Epidermal melanocyte (primary cell): ENCODE measurements around the gene TCIRG1.

Experiments used
- DNase-seq: peaks from one replicate; pipeline ENCODE4 v3.0.0; 2011; ENCODE audit warnings: low spot score; ENCODE audit not compliant: insufficient read length

TCIRG1 gene

DNA sequence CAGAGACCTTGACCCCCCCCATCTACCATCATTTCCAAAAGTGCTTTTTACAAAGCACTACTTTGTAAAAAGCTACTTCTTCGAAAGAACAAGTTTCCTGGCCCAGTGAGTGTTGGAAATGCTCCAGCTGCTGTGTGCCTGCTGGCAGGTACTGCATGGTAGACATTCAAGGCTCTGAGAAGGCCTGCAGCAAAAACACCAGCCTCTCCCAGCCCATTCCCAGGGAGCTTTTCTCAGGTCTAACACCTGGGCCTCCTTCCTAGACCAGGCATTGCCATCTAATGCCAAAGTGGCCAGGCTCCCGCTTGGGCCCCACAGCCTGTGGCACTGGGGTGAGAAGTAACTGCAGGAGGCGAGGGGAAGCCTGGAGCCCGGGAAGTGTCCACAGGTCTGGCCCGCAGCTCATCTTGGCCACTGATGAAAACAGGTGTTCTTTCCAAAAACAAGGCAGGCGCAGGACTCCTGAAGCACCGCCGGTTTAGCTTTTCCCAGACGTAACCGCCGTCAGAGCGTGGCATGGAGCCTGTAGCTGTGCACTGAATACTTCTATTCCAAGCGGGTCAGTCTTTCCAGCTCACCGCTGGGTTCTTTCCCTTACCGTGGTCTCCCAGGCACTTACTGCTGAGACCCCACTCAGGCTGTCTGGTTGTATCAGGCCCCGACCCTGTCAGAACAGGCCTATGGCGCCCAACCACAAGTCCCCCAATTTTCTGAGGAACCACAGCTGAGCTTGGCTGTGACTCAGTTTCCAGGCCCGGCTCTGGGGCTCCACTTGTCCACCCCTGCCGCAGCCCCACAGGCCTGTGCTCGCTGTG is 1.2 kb upstream of the TCIRG1 start:
- DNase-seq: no peak

DNA sequence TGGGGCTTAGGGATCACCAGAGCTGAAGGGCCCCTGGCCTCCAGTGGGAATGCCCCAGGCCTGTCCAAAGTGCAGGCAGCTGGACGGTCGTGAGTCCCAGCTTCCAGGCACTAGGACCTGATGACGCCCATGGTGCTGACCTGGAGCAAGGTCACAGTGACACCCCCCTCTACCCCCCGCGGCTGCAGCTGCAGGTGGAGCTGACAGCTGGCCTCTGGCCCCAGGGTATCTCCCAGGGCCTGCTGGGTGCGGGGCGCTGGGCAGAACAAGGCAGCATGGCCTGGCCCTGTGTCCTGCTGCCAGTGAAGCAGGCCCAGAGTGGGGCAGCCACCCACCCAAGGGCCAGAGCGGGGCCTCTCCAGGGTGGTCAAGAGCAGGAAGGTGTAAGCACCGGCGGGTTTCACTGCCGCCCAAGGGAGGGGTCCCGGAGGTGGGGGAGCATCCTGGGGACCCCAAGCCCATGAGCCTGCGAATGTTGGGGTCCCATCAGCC is 553 bp upstream of the TCIRG1 start:
- no peak for DNase-seq

DNA sequence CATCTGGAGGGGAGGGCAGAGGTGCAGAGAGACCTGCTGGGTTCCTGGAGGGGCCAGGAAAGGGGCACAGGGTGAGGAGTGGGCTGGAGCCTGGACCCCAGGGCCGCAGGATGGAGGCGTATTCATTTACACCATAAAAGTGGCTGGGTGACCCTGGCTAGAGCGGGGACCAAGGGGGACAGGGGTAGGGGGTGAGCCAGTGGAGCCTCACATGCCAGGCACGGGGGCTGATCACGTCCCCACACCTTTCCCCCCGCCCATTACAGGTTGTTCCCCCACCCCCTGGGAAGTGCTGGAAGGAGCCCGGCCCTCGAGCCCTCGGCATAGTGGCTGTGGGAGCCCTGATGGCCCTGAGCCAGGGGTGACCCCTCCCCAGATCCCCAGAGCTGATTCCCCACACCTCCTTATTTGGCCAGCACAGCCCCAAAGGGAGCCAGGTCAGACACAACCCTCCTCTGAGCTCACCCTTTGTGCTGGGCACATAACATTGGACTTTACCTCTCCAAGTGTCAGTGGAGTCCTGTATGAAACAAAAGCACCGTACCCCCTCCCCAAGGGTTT is 781 bp downstream of the TCIRG1 start:
- no peak for DNase-seq

DNA sequence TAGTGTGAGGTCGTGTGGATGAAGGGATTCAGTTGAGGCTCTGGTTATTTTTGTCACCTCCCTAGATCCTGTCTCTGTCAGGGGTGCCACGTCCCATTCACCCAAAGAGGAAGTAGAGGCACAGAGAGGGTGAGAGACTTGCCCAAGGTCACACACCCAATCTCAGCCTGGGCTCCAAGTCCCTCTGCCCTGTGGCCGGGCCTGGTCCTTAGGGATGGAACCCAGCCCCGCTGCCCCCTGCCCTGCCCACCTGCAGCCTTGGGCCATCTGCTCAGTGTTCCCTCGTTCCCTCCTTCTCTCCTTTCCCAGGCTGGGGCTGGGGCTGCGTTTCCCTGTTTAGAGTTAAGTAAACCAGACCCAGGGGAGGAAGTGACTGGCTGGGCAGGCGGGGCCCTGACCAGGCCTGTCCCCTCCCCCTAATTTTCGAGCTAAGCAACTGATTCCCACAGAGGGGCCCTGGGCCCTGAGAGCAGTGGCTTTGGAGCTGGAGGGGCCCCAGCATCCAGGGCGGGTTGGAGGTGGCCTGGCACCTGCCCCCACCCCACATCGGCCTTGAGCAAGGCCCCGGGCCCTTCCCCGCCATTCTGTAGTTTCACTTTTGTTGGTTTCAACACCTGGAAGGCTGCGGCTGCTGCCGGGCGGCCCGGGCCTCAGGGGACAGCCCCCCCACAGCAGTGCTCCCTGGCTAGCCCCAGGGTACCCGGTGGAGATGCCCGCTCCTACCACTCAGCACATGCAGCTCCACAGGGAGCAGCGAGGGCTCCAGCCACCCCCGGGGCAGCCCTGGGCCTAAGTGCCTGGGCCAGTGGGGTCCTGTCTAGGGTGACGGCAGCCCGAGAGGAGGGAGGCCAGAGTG is 1.5 kb downstream of the TCIRG1 start:
- DNase-seq: no peak

DNA sequence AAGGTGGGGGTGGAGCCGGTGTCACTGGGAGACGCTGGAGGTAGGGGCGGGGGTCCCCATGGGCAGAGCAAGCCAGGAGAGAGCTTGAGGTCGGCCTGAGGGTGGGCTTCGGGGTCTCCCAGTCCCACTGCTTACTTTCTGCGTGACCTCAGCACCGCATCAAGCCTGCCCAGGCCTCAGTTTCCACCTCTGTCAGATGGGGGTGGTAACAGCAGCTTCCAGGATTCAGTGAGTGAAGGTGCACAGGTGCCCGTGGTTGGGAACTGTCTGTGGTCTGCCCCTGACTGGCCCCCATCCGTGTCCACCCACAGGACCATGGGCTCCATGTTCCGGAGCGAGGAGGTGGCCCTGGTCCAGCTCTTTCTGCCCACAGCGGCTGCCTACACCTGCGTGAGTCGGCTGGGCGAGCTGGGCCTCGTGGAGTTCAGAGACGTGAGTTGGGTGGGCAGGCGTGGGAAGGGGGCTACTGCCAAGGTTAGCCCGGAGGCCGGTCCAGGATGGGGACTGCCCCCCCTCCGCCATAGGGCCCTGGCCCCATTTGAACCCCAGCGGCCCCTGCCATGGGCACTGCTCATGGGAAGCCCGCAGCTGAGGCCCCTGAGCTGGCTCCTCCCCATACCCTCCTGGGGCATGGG is 2.2 kb downstream of the TCIRG1 start:
- no peak for DNase-seq

DNA sequence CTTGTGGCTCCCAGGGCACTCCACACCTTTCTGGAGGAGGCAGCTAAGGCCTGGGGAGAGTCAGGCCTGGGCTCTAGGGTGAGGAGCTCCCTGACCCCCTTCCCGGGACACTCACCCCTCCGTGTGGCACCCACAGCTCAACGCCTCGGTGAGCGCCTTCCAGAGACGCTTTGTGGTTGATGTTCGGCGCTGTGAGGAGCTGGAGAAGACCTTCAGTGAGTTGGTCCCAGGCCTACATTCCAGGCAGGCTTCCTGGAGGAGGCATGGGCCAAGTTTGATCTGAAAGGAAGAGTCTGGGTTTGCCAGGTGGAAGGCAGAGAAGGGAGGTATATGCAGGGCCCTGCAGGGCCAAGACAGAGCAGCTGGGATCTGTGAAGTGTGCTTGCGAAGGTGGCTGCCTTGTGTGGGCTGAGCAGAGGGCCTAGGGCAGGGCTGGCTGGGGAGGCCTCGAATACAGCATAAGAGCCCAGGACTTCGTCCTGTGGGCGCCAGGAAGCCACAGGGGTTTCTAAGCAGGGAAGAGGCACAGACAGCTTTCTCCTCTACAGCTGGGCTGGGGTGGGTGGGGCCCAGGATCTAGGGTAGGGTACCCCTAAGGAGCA is 2.9 kb downstream of the TCIRG1 start:
- DNase-seq: no peak

DNA sequence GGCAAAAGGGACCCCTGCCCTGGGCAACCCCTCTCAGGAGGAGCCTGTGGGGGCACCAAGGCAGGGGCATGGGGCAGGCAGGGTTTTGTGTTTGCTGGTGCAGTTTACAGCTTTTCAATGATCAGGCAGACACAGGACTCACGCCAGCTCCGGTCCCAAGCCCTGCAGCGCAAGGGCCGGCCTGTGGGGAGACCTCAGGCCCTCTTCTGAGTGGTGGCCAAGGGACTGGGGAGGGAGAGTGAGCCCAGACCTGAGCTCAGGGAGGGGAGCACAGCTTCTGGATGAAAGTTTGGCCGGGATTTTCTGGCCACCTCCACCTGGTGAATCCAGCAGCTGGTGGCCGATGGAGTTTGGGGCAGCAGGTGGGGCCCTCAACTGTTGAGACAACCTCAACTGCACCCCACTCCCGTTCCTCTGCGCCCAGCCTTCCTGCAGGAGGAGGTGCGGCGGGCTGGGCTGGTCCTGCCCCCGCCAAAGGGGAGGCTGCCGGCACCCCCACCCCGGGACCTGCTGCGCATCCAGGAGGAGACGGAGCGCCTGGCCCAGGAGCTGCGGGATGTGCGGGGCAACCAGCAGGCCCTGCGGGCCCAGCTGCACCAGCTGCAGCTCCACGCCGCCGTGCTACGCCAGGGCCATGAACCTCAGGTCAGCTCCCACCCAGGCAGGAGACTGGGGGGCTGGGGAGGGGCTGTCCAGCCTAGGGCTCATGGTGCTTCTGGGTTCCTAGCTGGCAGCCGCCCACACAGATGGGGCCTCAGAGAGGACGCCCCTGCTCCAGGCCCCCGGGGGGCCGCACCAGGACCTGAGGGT is 3.6 kb downstream of the TCIRG1 start:
- no peak for DNase-seq

DNA sequence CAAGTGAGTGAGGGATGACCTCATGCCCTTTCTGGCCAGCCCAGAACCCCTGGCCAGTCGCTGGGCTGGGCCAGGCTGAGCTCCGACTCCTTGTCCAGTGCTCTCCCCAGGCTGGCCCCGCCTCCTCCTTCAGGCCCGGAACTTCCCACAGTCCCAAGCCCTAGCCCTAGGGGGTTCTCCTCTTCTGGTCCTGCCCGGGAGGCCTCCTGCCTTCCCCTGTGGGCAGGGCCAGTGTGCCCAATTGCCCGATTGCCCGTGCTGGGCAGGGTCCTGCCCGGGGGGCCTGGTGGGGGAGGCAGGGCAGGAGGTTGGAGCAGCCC is 4.2 kb downstream of the TCIRG1 start:
- DNase-seq: no peak

DNA sequence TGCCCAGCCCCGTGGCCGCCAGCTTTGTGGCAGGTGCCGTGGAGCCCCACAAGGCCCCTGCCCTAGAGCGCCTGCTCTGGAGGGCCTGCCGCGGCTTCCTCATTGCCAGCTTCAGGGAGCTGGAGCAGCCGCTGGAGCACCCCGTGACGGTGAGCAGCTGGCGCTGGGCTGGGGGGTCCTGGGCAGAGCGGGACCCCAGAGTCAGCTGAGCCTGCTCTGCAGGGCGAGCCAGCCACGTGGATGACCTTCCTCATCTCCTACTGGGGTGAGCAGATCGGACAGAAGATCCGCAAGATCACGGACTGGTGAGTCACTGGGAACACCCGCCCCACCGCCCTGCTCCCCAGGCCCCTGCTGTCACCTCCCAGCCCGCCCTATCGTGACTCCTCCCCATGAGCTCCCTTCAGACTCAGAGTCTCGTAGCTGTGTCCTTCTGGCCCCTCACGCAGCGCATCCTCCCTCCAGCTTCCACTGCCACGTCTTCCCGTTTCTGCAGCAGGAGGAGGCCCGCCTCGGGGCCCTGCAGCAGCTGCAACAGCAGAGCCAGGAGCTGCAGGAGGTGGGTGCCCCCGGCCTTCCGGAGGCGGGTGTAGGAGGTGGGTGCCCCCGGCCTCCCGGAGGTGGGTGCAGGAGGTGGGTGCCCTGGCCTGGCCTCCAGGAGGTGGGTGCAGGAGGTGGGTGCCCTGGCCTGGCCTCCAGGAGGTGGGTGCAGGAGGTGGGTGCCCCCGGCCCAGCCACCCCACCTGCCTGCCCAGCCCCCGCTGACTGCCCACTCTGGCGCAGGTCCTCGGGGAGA is 4.7 kb downstream of the TCIRG1 start:
- DNase-seq: peak; percentile 70

DNA sequence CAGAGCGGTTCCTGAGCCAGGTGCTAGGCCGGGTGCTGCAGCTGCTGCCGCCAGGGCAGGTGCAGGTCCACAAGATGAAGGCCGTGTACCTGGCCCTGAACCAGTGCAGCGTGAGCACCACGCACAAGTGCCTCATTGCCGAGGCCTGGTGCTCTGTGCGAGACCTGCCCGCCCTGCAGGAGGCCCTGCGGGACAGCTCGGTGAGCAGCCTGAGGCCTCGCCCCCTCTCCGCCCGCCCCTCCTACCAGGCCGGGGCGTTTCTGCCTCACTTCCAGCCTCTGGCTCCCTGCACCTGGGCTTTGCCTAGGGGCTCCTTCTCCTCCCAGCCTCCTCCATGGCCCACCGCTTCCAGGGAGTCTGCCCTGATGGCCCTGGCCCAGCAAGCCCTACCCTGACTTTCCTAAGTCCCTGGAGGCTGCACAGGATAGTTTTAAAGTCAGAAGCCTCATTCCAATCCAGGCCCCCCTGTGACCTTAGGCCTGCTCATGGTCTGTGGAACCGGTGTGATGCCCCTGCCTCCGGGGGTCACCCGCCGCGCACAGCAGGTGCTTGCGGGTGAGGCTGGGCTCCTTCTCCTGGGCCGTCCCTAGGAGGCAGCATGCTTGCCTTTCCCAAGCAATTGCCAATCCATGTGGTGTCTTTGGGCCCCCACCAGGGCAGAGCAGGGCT is 5.5 kb downstream of the TCIRG1 start:
- DNase-seq: no peak

DNA sequence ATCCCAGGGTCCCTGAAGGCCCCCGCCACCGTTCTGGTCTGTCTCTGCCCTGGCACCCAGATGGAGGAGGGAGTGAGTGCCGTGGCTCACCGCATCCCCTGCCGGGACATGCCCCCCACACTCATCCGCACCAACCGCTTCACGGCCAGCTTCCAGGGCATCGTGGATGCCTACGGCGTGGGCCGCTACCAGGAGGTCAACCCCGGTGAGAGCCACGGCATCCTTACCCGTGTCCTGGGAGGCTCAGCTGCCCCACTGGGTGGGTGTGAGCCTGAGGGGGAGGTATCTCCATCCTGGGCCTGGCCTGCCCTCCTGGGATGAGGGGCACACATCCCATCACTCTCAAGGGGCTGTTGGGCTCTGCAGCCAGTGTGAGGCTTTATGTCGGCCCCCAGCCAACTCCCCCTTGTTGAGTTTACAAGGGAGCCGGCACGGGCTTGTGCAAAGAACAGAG is 6.1 kb downstream of the TCIRG1 start:
- DNase-seq: no peak

DNA sequence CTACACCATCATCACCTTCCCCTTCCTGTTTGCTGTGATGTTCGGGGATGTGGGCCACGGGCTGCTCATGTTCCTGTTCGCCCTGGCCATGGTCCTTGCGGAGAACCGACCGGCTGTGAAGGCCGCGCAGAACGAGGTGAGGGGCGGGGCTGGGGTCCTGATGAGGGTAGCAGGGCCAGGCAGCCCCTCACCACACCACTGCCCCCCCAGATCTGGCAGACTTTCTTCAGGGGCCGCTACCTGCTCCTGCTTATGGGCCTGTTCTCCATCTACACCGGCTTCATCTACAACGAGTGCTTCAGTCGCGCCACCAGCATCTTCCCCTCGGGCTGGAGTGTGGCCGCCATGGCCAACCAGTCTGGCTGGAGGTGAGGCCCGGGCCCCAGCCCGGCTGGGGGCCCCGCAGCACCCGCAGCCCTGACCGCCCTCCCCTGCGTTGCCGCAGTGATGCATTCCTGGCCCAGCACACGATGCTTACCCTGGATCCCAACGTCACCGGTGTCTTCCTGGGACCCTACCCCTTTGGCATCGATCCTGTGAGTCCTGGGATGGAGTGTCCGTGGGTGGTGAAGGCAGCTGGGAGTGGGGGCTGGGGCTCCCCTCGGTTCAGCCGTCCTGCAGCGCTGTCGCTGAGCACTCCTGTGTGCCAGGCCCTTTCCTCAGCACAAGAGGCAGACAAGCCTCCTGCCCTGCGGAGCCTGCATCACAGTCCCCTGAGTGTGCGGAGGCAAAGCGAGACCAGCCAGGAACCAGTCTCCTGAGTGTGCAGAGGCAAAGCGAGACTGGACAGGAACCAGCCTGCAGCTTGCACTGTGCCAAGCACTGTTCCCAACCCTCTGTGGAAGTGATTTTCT is 8.8 kb downstream of the TCIRG1 start:
- no peak for DNase-seq

DNA sequence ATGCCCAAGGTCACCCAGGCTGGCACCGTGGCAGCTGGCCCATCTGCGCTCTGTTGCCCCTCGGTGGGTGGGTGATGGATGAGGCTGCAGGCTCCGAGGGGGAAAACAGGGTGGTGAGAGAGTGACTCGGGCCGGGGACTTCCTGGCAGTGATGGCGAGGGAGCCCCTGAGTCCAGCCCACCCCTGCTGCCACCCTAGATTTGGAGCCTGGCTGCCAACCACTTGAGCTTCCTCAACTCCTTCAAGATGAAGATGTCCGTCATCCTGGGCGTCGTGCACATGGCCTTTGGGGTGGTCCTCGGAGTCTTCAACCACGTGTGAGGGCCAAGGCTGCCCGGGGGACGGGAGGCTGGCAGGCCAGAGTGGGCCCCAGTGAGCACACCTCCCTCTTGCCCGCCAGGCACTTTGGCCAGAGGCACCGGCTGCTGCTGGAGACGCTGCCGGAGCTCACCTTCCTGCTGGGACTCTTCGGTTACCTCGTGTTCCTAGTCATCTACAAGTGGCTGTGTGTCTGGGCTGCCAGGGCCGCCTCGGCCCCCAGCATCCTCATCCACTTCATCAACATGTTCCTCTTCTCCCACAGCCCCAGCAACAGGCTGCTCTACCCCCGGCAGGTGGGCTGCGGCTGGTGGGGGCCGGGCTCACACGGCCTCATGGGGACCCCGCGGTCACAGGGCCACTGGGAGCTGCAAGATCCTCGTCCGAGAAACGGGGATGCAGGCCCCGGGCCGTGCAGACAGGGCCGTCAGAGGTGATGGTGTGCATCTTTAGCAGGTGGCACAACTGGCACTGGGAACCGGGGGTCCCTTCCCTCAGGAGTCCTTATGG is 10.1 kb downstream of the TCIRG1 start:
- no peak for DNase-seq

DNA sequence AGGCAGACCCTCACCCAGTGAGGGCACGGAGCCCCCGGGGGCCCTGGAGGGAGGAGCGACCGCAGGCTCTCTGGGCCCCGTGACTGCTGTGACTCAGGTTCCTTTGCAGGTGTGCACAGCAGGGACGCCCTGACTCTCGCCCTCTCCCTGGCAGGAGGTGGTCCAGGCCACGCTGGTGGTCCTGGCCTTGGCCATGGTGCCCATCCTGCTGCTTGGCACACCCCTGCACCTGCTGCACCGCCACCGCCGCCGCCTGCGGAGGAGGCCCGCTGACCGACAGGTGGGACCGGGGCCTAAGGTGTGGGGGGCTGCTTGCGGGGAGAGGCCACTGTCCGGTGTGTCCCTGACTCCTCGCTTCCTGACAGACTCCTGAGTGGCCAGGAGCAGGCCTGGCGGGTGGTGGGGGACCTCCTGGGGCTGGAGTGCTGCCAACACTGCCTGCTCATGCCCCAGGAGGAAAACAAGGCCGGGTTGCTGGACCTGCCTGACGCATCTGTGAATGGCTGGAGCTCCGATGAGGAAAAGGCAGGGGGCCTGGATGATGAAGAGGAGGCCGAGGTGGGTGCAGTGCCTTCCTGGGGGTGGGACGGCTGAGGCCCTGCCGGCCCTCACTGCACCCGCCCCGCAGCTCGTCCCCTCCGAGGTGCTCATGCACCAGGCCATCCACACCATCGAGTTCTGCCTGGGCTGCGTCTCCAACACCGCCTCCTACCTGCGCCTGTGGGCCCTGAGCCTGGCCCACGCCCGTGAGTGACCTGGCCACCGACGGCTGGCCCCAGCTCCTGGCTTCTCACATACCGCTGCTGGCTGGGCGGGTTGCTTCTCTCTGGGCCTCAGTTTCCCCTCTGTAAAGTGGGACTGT is 10.9 kb downstream of the TCIRG1 start:
- DNase-seq: no peak

DNA sequence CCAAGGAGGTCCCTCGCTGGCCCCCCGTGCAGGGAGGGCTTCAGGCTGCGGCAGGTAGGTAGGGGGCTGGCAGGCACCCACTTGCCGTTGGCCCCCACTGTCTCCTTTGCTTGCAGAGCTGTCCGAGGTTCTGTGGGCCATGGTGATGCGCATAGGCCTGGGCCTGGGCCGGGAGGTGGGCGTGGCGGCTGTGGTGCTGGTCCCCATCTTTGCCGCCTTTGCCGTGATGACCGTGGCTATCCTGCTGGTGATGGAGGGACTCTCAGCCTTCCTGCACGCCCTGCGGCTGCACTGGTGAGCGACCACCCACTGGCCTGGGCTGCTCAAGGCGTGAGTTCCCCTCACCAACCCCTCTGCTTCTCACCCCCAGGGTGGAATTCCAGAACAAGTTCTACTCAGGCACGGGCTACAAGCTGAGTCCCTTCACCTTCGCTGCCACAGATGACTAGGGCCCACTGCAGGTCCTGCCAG is 11.6 kb downstream of the TCIRG1 start:
- DNase-seq: no peak
